ENCODE results near the gene ZNRF3.
A peak's percentile ranks its signal among the peaks of the same experiment; 100 is the strongest.

Gene ZNRF3

GRCh38 chr22:28882878-28883656 lies at the start of gene ZNRF3:
ZNRF3 (plus strand) TSS chr22:28883572; CDS start chr22:28883767, 195 bp downstream.
- TF ChIP-seq CSDC2 (CRISPR knock-in tag; IDR thresholded peaks at IDR 0.05) (no peak), CSRNP3 (CRISPR knock-in tag; IDR thresholded peaks at IDR 0.05) (no peak)
- peak; percentile 89 for ATAC-seq

- ATAC-seq = no peak
Measured at GRCh38 chr22:28835630-28836189, 47.7 kb upstream of the ZNRF3 start.

More at GRCh38 chr22:28835630-28836189, 47.7 kb upstream of the ZNRF3 start:
- TF ChIP-seq TCF4 (CRISPR knock-in tag; IDR thresholded peaks at IDR 0.05; ENCODE audit: borderline replicate concordance) (no peak), ESRRG (CRISPR knock-in tag; IDR thresholded peaks at IDR 0.05) (no peak), POU6F1 (CRISPR knock-in tag; IDR thresholded peaks at IDR 0.05; ENCODE audit: borderline replicate concordance, low read depth) (no peak), BACH2 (CRISPR knock-in tag; IDR thresholded peaks at IDR 0.05; ENCODE audit: borderline replicate concordance) (no peak), ZC3H10 (CRISPR knock-in tag; IDR thresholded peaks at IDR 0.05) (no peak), ZNF8 (CRISPR knock-in tag; IDR thresholded peaks at IDR 0.05) (no peak), ZFP30 (CRISPR knock-in tag; IDR thresholded peaks at IDR 0.05) (no peak), PPARA (CRISPR knock-in tag; IDR thresholded peaks at IDR 0.05; ENCODE audit: borderline replicate concordance) (no peak), ISL1 (CRISPR knock-in tag; IDR thresholded peaks at IDR 0.05) (no peak), CSRNP3 (CRISPR knock-in tag; IDR thresholded peaks at IDR 0.05) (no peak), TOX (CRISPR knock-in tag; IDR thresholded peaks at IDR 0.05; ENCODE audit: borderline replicate concordance) (no peak), OSR1 (CRISPR knock-in tag; IDR thresholded peaks at IDR 0.05) (no peak), GLIS3 (CRISPR knock-in tag; IDR thresholded peaks at IDR 0.05) (no peak), RARB (CRISPR knock-in tag; IDR thresholded peaks at IDR 0.05) (no peak), CSDC2 (CRISPR knock-in tag; IDR thresholded peaks at IDR 0.05) (no peak)
- TF ChIP-seq, protein P1, sequence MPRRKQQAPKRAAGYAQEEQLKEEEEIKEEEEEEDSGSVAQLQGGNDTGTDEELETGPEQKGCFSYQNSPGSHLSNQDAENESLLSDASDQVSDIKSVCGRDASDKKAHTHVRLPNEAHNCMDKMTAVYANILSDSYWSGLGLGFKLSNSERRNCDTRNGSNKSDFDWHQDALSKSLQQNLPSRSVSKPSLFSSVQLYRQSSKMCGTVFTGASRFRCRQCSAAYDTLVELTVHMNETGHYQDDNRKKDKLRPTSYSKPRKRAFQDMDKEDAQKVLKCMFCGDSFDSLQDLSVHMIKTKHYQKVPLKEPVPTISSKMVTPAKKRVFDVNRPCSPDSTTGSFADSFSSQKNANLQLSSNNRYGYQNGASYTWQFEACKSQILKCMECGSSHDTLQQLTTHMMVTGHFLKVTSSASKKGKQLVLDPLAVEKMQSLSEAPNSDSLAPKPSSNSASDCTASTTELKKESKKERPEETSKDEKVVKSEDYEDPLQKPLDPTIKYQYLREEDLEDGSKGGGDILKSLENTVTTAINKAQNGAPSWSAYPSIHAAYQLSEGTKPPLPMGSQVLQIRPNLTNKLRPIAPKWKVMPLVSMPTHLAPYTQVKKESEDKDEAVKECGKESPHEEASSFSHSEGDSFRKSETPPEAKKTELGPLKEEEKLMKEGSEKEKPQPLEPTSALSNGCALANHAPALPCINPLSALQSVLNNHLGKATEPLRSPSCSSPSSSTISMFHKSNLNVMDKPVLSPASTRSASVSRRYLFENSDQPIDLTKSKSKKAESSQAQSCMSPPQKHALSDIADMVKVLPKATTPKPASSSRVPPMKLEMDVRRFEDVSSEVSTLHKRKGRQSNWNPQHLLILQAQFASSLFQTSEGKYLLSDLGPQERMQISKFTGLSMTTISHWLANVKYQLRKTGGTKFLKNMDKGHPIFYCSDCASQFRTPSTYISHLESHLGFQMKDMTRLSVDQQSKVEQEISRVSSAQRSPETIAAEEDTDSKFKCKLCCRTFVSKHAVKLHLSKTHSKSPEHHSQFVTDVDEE (CRISPR knock-in tag; IDR thresholded peaks at IDR 0.05) = no peak
- TF ChIP-seq, protein P2, sequence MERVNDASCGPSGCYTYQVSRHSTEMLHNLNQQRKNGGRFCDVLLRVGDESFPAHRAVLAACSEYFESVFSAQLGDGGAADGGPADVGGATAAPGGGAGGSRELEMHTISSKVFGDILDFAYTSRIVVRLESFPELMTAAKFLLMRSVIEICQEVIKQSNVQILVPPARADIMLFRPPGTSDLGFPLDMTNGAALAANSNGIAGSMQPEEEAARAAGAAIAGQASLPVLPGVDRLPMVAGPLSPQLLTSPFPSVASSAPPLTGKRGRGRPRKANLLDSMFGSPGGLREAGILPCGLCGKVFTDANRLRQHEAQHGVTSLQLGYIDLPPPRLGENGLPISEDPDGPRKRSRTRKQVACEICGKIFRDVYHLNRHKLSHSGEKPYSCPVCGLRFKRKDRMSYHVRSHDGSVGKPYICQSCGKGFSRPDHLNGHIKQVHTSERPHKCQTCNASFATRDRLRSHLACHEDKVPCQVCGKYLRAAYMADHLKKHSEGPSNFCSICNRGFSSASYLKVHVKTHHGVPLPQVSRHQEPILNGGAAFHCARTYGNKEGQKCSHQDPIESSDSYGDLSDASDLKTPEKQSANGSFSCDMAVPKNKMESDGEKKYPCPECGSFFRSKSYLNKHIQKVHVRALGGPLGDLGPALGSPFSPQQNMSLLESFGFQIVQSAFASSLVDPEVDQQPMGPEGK (CRISPR knock-in tag; IDR thresholded peaks at IDR 0.05; ENCODE audit: borderline replicate concordance) = no peak
- TF ChIP-seq, protein P3, sequence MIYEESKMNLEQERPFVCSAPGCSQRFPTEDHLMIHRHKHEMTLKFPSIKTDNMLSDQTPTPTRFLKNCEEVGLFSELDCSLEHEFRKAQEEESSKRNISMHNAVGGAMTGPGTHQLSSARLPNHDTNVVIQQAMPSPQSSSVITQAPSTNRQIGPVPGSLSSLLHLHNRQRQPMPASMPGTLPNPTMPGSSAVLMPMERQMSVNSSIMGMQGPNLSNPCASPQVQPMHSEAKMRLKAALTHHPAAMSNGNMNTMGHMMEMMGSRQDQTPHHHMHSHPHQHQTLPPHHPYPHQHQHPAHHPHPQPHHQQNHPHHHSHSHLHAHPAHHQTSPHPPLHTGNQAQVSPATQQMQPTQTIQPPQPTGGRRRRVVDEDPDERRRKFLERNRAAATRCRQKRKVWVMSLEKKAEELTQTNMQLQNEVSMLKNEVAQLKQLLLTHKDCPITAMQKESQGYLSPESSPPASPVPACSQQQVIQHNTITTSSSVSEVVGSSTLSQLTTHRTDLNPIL (CRISPR knock-in tag; IDR thresholded peaks at IDR 0.05; ENCODE audit: low read depth) = no peak

All from SK-N-SH treated with all-trans-retinoic acid at 6 μM for 48 hours (cell line).